ENCODE data around the gene ADAMTS6.

ADAMTS6 gene

GRCh38 chr5:65121880-65122436, 359.8 kb downstream of the ADAMTS6 start:
- no peak for DNase-seq (ENCODE audit: low read depth)
- TF ChIP-seq, protein P1, sequence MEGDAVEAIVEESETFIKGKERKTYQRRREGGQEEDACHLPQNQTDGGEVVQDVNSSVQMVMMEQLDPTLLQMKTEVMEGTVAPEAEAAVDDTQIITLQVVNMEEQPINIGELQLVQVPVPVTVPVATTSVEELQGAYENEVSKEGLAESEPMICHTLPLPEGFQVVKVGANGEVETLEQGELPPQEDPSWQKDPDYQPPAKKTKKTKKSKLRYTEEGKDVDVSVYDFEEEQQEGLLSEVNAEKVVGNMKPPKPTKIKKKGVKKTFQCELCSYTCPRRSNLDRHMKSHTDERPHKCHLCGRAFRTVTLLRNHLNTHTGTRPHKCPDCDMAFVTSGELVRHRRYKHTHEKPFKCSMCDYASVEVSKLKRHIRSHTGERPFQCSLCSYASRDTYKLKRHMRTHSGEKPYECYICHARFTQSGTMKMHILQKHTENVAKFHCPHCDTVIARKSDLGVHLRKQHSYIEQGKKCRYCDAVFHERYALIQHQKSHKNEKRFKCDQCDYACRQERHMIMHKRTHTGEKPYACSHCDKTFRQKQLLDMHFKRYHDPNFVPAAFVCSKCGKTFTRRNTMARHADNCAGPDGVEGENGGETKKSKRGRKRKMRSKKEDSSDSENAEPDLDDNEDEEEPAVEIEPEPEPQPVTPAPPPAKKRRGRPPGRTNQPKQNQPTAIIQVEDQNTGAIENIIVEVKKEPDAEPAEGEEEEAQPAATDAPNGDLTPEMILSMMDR (IDR thresholded peaks at IDR 0.05; ENCODE audit: low read depth, low read length, missing control alignments) = no peak

DNA sequence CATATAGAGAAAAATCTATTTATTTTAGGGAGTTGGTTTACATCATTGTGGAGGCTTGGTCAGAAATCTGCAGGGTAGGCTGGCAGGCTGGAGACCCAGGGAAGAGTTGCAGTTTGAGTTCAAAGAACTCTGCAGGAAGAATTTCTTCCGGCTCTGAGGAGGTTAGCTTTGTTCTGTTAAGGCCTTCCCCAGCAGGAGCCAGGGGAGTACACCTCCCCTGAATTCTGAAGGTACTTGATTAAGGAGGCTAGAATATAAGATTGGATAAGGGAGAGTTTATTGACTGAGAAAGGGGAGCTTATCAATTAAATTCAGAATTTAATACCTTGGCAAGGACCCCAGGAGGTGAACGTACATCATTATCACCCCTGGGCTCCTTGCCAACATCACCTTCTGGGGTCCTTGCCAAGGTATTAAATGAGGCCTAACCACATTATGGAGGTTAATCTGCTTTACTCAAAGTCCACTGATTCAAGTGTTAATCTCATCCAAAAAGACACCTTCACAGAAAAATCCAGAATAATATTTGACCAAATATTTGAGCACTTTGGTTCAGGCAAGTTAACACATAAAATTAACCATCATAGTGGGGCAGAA, 361.3 kb downstream of the ADAMTS6 start:
- DNase-seq (ENCODE audit: low read depth) = no peak
- TF ChIP-seq, protein P1 (IDR thresholded peaks at IDR 0.05; ENCODE audit: low read depth, low read length, missing control alignments) = no peak
- H3K4me3 ChIP-seq (ENCODE audit: low read depth, low read length) = no peak overlapping the region

More at GRCh38 chr5:65121880-65122436, 359.8 kb downstream of the ADAMTS6 start:
- H3K4me3 ChIP-seq (ENCODE audit: low read depth, low read length) = no peak overlapping the region

DNA sequence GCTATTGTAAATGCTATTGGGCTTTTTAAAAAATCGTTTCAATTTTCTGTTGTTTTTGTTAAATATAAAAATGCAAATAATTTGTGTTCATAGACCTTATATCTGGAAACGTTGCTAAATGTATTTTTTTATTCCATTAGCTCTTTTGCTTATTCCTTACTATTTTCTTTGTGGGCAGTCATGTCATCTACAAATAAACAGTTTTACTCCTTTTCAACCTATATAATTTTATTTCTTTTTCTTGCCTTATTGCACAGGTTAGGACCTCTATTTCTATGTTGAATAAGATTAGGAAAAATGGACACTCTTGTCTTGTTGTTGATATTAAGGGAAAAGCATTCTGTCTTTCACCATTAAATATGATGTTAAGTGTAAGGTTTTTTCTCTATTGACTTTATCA, 364.2 kb downstream of the ADAMTS6 start:
- TF ChIP-seq, protein P1 (IDR thresholded peaks at IDR 0.05; ENCODE audit: low read depth, low read length, missing control alignments) = no peak
- DNase-seq (ENCODE audit: low read depth) = no peak
- no peak overlapping the region for H3K4me3 ChIP-seq (ENCODE audit: low read depth, low read length)

GRCh38 chr5:65113771-65114170, 367.9 kb downstream of the ADAMTS6 start:
- H3K4me3 ChIP-seq (ENCODE audit: low read depth, low read length) = no peak overlapping the region
- DNase-seq (ENCODE audit: low read depth) = no peak
- TF ChIP-seq, protein P1 (IDR thresholded peaks at IDR 0.05; ENCODE audit: low read depth, low read length, missing control alignments) = no peak

GRCh38 chr5:65111961-65112658, 369.6 kb downstream of the ADAMTS6 start:
- DNase-seq (ENCODE audit: low read depth) = no peak
- H3K4me3 ChIP-seq (ENCODE audit: low read depth, low read length) = no peak overlapping the region
- TF ChIP-seq, protein P1 (IDR thresholded peaks at IDR 0.05; ENCODE audit: low read depth, low read length, missing control alignments) = no peak

DNA sequence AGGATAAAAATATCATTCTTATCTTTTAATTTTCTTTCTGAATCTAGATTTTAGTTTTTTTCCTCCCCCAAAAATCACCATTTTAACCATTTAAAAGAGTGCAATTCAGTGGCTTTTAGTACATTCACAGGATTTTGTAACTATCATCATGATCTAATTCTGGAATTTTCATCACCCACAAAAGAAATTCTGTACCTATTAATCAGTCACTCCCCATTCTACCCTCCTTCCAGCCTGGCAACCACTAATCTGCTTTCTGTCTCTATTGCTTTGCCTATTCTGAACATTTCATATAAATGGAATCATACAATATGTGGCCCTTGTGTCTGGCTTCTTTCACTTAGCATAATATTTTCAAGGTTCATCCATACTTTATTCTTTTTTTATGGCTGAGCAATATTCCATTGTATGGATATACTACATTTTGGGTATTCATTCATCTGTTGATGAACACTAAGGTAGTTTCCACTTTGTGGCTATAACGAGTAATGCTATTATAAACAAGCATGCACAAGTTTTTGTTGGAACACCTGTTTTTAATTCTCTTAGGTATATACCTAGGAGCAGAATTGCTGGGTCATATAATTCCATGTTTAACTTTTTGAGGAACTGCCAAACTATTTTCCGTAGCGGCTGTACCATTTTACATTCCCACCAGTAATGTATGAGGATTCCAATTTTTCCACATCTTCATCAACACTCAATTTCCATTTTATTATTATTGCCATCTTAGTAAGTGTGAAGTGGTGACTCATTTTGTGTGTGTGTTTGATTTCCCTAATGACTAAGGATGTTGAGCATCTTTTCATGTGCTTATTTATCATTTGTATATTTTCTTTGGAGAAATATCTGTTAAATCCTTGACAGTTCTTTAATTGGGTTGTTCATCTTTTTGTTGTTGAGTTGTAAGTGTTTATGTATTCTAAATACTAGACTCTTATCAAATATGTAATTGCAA, 372.7 kb downstream of the ADAMTS6 start:
- no peak for DNase-seq (ENCODE audit: low read depth)
- no peak overlapping the region for H3K4me3 ChIP-seq (ENCODE audit: low read depth, low read length)
- TF ChIP-seq, protein P1 (IDR thresholded peaks at IDR 0.05; ENCODE audit: low read depth, low read length, missing control alignments) = no peak

All from GM12864 (cell line).